Thoracic aorta (tissue), 2 donors: ENCODE data around the gene ATP2C1. TPM values are rescaled to one million over a fixed set of nuclear protein-coding genes. Genes with fewer than 3 reads are reported as not detected.

Source experiments
- ATAC-seq: fragments of 150-250 bp; one replicate; pipeline ENCODE4 v1.8.0; 2017; ENCODE audit warnings: low read depth; ENCODE audit not compliant: insufficient number of reproducible peaks, low FRiP score
- DNase-seq: peaks from one replicate; pipeline ENCODE4 v3.0.0-alpha.2; 2020; ENCODE audit warnings: low spot score
- H3K27ac ChIP-seq, 2 donors: fragments of 200-600 bp; sonication (generic); 1 replicate in 1 of 2; 2 replicates in 1 of 2; pipeline ENCODE4 v1.5.1; 2016; ENCODE audit warnings: mild to moderate bottlenecking in 2 of 2, moderate library complexity in 2 of 2
- H3K27me3 ChIP-seq: fragments of 200-600 bp; sonication (generic); replicated peaks from 2 replicates; pipeline ENCODE4 v1.6.0; 2016; ENCODE audit warnings: mild to moderate bottlenecking; ENCODE audit not compliant: insufficient read depth
- H3K36me3 ChIP-seq: fragments of 200-600 bp; sonication (generic); one replicate; pipeline ENCODE4 v1.5.1; 2016
- H3K4me1 ChIP-seq, 2 donors: fragments of 200-600 bp; sonication (generic); 1 replicate in 1 of 2; 2 replicates in 1 of 2; pipeline versions ENCODE4 v1.5.1 to v1.6.0; 2016; ENCODE audit warnings: low read depth in 2 of 2, mild to moderate bottlenecking in 1 of 2; ENCODE audit not compliant: control insufficient read depth in 1 of 2
- H3K4me3 ChIP-seq: fragments of 200-600 bp; sonication (generic); 2 replicates; pipeline ENCODE4 v1.5.1; 2016; ENCODE audit warnings: mild to moderate bottlenecking
- H3K9me3 ChIP-seq: fragments of 200-600 bp; sonication (generic); 2 replicates; pipeline ENCODE4 v1.5.1; 2016
- CTCF ChIP-seq: fragments of 200-600 bp; sonication (generic); IDR thresholded peaks from one replicate; pipeline ENCODE4 v1.5.1; 2019; ENCODE audit warnings: antibody characterized with exemption
- total RNA-seq, 2 donors: library from RNA; depleted of rRNA; stranded (reverse); fragments of >200 nt; gene quantifications; one replicate each; pipeline versions ENCODE4 v1.1.0 to v1.2.3, GENCODE V29; 2016

The ATP2C1 gene
- total RNA-seq, 2 donors from 2014 or later: 51.1 to 53.1 TPM

GRCh38 chr3:130956721-130957120, 62.8 kb downstream of the ATP2C1 start:
- ATAC-seq: no peak
- H3K36me3 ChIP-seq: peaks cover 4% of the 10 kb centered on the region

GRCh38 chr3:130960139-130960795, 66.4 kb downstream of the ATP2C1 start:
- Histone ChIP-seq H3K4me3 (no peak overlapping the region), H3K27ac (no peak overlapping the region), H3K9me3 (no peaks in the 10 kb centered on the region), H3K36me3 (peaks cover 9% of the 10 kb centered on the region), H3K27me3 (no peaks in the 10 kb centered on the region), H3K4me1 (no peaks in the 10 kb centered on the region)
- ATAC-seq: no peak
- no peak for TF ChIP-seq CTCF
- no peak for DNase-seq

More at GRCh38 chr3:130956721-130957120, 62.8 kb downstream of the ATP2C1 start:
- H3K4me3 ChIP-seq: no peak overlapping the region
- H3K27me3 ChIP-seq: no peaks in the 10 kb centered on the region
- TF ChIP-seq CTCF: no peak
- H3K27ac ChIP-seq: no peak overlapping the region
- H3K9me3 ChIP-seq: no peaks in the 10 kb centered on the region
- no peaks in the 10 kb centered on the region for H3K4me1 ChIP-seq
- DNase-seq: no peak

- no peaks in the 10 kb centered on the region for H3K27me3 ChIP-seq
- no peak for DNase-seq
- no peak for ATAC-seq
- no peaks in the 10 kb centered on the region for H3K4me1 ChIP-seq
- no peak for TF ChIP-seq CTCF
- H3K9me3 ChIP-seq: no peaks in the 10 kb centered on the region
- H3K36me3 ChIP-seq: peaks cover 16% of the 10 kb centered on the region
- H3K4me3 ChIP-seq: no peak overlapping the region
- no peak overlapping the region for H3K27ac ChIP-seq
These were observed 67.6 kb downstream of the ATP2C1 start for GRCh38 chr3:130961458-130961857.

GRCh38 chr3:130963444-130963843, 69.6 kb downstream of the ATP2C1 start:
- peaks cover 16% of the 10 kb centered on the region for H3K36me3 ChIP-seq
- no peaks in the 10 kb centered on the region for H3K4me1 ChIP-seq
- no peak overlapping the region for H3K4me3 ChIP-seq
- no peak for TF ChIP-seq CTCF
- ATAC-seq: no peak
- no peaks in the 10 kb centered on the region for H3K27me3 ChIP-seq
- DNase-seq: no peak
- no peaks in the 10 kb centered on the region for H3K9me3 ChIP-seq
- no peak overlapping the region for H3K27ac ChIP-seq

GRCh38 chr3:130963878-130964277, 70.0 kb downstream of the ATP2C1 start:
- H3K4me1 ChIP-seq: no peaks in the 10 kb centered on the region
- H3K4me3 ChIP-seq: no peak overlapping the region
- no peak for TF ChIP-seq CTCF
- H3K36me3 ChIP-seq: peaks cover 16% of the 10 kb centered on the region
- ATAC-seq (no peak), DNase-seq (no peak)
- no peaks in the 10 kb centered on the region for H3K27me3 ChIP-seq
- H3K9me3 ChIP-seq: no peaks in the 10 kb centered on the region
- H3K27ac ChIP-seq: no peak overlapping the region
